DND-41 (cell line): Measurements from ENCODE around the gene ARHGAP24.

Source experiments
- ATAC-seq: fragments of 200-7000 bp; cut with Tn5 transposase; 3 replicates; pipeline ENCODE4 v1.9.1; 2021; ENCODE audit warnings: low read depth; ENCODE audit not compliant: insufficient read depth
- DNase-seq: peaks from one replicate; pipeline ENCODE4 v3.0.0-alpha.2; 2020
- H2AFZ ChIP-seq: 2 replicates; pipeline ENCODE4 v1.6.0; 2012; ENCODE audit warnings: low read depth, low read length
- H3K27ac ChIP-seq: 2 replicates; pipeline ENCODE4 v1.5.1; 2012; ENCODE audit warnings: low read length, inconsistent platforms
- H3K27me3 ChIP-seq: fragments of 200-600 bp; sonication (generic); 2 replicates; pipeline ENCODE4 v1.6.0; 2012; ENCODE audit warnings: low read length, mild to moderate bottlenecking, inconsistent platforms; ENCODE audit not compliant: insufficient read depth, poor library complexity
- H3K36me3 ChIP-seq: 2 replicates; pipeline ENCODE4 v1.5.1; 2012; ENCODE audit warnings: low read length, inconsistent platforms; ENCODE audit not compliant: insufficient read depth
- H3K4me1 ChIP-seq: 2 replicates; pipeline ENCODE4 v1.5.1; 2012; ENCODE audit warnings: mild to moderate bottlenecking, low read length; ENCODE audit not compliant: insufficient read depth
- H3K4me2 ChIP-seq: 2 replicates; pipeline ENCODE4 v1.6.0; 2012; ENCODE audit warnings: mild to moderate bottlenecking, moderate library complexity, low read length, inconsistent platforms; ENCODE audit not compliant: insufficient read depth
- H3K4me3 ChIP-seq, 2 experiments: fragments of 200-600 bp in 1 of 2; shearing (Covaris generic) in 1 of 2; 2 replicates each; pipeline ENCODE4 v1.5.1; 2012 to 2016; ENCODE audit warnings: inconsistent platforms in 2 of 2, low read length in 2 of 2, mild to moderate bottlenecking in 2 of 2, low read depth in 1 of 2, moderate library complexity in 1 of 2
- H3K79me2 ChIP-seq: 2 replicates; pipeline ENCODE4 v1.6.0; 2012; ENCODE audit warnings: low read length, inconsistent platforms; ENCODE audit not compliant: insufficient read depth
- H3K9ac ChIP-seq: 2 replicates; pipeline ENCODE4 v1.6.0; 2012; ENCODE audit warnings: low read depth, mild to moderate bottlenecking, inconsistent platforms, low read length, moderate library complexity
- H3K9me3 ChIP-seq: 2 replicates; pipeline ENCODE4 v1.5.1; 2012; ENCODE audit warnings: low read length, moderate library complexity, mild to moderate bottlenecking, inconsistent platforms; ENCODE audit not compliant: insufficient read depth, severe bottlenecking
- H4K20me1 ChIP-seq: 2 replicates; pipeline ENCODE4 v1.6.0; 2012; ENCODE audit warnings: low read length; ENCODE audit not compliant: insufficient read depth
- EZH2 ChIP-seq: IDR thresholded peaks from 3 replicates; pipeline ENCODE4 v1.6.1; 2012; ENCODE audit warnings: borderline replicate concordance, low read depth, mild to moderate bottlenecking, moderate library complexity, low read length, inconsistent platforms; ENCODE audit not compliant: severe bottlenecking
- TF ChIP-seq, protein P1 (sequence below): IDR thresholded peaks from 2 replicates; pipeline ENCODE4 v1.5.1; 2012; ENCODE audit warnings: borderline replicate concordance, low read length, moderate library complexity, mild to moderate bottlenecking; ENCODE audit not compliant: poor library complexity, severe bottlenecking; ENCODE audit errors: extremely low read depth

Gene ARHGAP24

DNA sequence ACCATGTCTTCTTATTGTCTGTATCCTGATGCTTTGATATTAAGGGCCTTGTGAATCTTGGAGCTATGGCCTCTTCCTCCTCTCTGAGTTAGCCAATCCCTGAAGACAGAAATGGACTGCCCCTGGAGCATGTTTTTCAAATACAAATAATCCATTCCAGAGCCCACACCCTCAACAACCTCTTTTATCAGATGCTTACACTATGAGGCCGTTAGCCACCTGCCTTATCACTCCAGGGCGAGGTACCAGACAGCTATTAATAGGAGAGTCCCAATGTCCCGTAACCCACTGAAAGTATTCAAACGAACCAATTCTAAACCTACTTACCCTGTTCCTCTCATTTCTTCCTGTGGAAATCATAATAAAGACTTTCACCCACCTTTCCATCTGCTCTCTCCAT, 165.0 kb downstream of the ARHGAP24 start:
- Histone ChIP-seq H3K9ac (no peak overlapping the region), H3K4me2 (no peak overlapping the region), H3K27me3 (no peaks in the 10 kb centered on the region), H3K79me2 (no peaks in the 10 kb centered on the region), H3K9me3 (no peaks in the 10 kb centered on the region), H3K4me1 (no peaks in the 10 kb centered on the region), H3K4me3 (no peak overlapping the region), H3K27ac (no peak overlapping the region), H3K36me3 (no peaks in the 10 kb centered on the region), H2AFZ (no peak overlapping the region), H4K20me1 (no peaks in the 10 kb centered on the region)
- ATAC-seq (no peak), DNase-seq (no peak)
- TF ChIP-seq, protein P1, sequence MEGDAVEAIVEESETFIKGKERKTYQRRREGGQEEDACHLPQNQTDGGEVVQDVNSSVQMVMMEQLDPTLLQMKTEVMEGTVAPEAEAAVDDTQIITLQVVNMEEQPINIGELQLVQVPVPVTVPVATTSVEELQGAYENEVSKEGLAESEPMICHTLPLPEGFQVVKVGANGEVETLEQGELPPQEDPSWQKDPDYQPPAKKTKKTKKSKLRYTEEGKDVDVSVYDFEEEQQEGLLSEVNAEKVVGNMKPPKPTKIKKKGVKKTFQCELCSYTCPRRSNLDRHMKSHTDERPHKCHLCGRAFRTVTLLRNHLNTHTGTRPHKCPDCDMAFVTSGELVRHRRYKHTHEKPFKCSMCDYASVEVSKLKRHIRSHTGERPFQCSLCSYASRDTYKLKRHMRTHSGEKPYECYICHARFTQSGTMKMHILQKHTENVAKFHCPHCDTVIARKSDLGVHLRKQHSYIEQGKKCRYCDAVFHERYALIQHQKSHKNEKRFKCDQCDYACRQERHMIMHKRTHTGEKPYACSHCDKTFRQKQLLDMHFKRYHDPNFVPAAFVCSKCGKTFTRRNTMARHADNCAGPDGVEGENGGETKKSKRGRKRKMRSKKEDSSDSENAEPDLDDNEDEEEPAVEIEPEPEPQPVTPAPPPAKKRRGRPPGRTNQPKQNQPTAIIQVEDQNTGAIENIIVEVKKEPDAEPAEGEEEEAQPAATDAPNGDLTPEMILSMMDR: no peak
- no peak for TF ChIP-seq EZH2

DNA sequence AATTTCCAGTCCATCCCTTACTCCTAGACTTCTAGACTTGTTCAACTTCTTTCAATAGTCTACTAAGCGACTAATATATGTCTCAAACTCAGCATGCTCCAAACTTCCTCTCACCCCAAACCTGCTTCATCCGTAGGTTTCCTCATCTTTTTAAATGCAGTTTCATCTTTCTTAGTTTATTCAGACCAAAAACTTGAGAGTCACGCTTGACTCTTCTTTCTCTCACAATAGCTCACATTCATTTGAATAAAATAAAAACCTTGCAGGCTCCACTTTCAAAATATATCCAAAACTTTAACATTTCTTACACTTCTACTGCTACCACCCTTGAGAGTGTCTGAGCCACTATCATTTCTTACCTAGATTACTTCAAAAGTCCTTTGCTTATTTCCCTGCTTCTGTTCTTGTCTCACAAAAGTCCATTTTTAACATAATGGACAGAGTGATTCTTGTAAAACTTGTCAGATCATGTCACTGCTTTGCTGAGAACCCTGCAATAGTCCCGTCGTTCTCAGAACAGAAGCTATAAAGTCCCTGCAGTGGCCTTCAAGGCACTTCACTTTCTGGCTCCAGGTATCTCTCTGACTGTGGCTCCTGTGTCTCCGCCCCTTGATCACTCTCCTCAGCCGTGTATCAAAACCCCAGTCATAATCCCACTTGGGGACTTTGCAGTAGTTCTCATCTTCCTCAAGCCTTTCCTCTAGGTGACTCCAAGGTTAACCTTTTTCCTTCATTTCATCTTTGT, 167.6 kb downstream of the ARHGAP24 start:
- DNase-seq (no peak), ATAC-seq (no peak)
- Histone ChIP-seq H3K9ac (no peak overlapping the region), H3K4me2 (no peak overlapping the region), H3K79me2 (no peaks in the 10 kb centered on the region), H3K36me3 (no peaks in the 10 kb centered on the region), H4K20me1 (no peaks in the 10 kb centered on the region), H3K9me3 (no peaks in the 10 kb centered on the region), H3K4me3 (no peak overlapping the region), H3K27ac (no peak overlapping the region), H3K4me1 (no peaks in the 10 kb centered on the region), H2AFZ (no peak overlapping the region), H3K27me3 (no peaks in the 10 kb centered on the region)
- TF ChIP-seq, protein P1: no peak
- no peak for TF ChIP-seq EZH2

GRCh38 chr4:85644061-85644460, 169.1 kb downstream of the ARHGAP24 start:
- Histone ChIP-seq H2AFZ (no peak overlapping the region), H3K79me2 (no peaks in the 10 kb centered on the region), H3K9ac (no peak overlapping the region), H3K27ac (no peak overlapping the region), H3K4me1 (no peaks in the 10 kb centered on the region), H3K4me2 (no peak overlapping the region), H3K9me3 (no peaks in the 10 kb centered on the region), H3K4me3 (no peak overlapping the region), H3K27me3 (no peaks in the 10 kb centered on the region), H4K20me1 (no peaks in the 10 kb centered on the region), H3K36me3 (no peaks in the 10 kb centered on the region)
- TF ChIP-seq, protein P1: no peak
- TF ChIP-seq EZH2: no peak
- ATAC-seq: no peak
- DNase-seq: no peak
